WTC11 (cell line): ENCODE data around the gene AURKA. TPM values are rescaled to one million over a fixed set of nuclear protein-coding genes. Genes with fewer than 3 reads are reported as not detected.

Source experiments
- ATAC-seq: fragments of 200-7000 bp; cut with Tn5 transposase; 2 replicates; pipeline ENCODE4 v1.10.0; 2021; ENCODE audit warnings: mild to moderate bottlenecking, moderate library complexity
- CTCF ChIA-PET: fragments of 300-600 bp; sonication (Branson Sonifier 250); formaldehyde crosslinking; loops from one replicate; lab custom pipeline; 2021; ENCODE audit warnings: antibody characterized with exemption; lab: Charles Lee
- POLR2A ChIA-PET: fragments of 350-600 bp; sonication (Branson Sonifier 250); formaldehyde crosslinking; loops from one replicate; lab custom pipeline; 2021; ENCODE audit warnings: antibody characterized with exemption; lab: Charles Lee
- DNase-seq: peaks from one replicate; pipeline ENCODE4 v3.0.0; 2021; ENCODE audit warnings: low spot score
- H3K27ac Mint-ChIP-seq: 2 replicates; pipeline ENCODE4 v1.8.0; 2021; ENCODE audit warnings: mixed read lengths
- H3K27me3 Mint-ChIP-seq: 2 replicates; pipeline ENCODE4 v1.8.0; 2021; ENCODE audit warnings: low read depth, mild to moderate bottlenecking, moderate library complexity, mixed read lengths
- H3K36me3 Mint-ChIP-seq: 2 replicates; pipeline ENCODE4 v1.8.0; 2021; ENCODE audit warnings: mixed read lengths
- H3K4me1 Mint-ChIP-seq: 2 replicates; pipeline ENCODE4 v1.8.0; 2022; ENCODE audit warnings: mixed read lengths
- H3K4me3 Mint-ChIP-seq: 2 replicates; pipeline ENCODE4 v1.8.0; 2021; ENCODE audit warnings: mild to moderate bottlenecking, moderate library complexity, mixed read lengths
- H3K9me3 Mint-ChIP-seq: 2 replicates; pipeline ENCODE4 v1.8.0; 2021; ENCODE audit warnings: mixed read lengths
- ATF2 ChIP-seq: sonication (generic); formaldehyde crosslinking; IDR thresholded peaks from 2 replicates; pipeline ENCODE4 v1.8.1; 2022; ENCODE audit warnings: low read depth, missing genetic modification reagents, borderline replicate concordance
- ATF3 ChIP-seq: sonication (generic); formaldehyde crosslinking; conservative IDR thresholded peaks from 2 replicates; pipeline ENCODE4 v1.8.1; 2022; ENCODE audit warnings: mild to moderate bottlenecking, missing genetic modification reagents
- E2F1 ChIP-seq: sonication (generic); formaldehyde crosslinking; IDR thresholded peaks from 2 replicates; pipeline ENCODE4 v1.8.0; 2022; ENCODE audit warnings: mild to moderate bottlenecking, missing genetic modification reagents
- E2F4 ChIP-seq: sonication (generic); formaldehyde crosslinking; IDR thresholded peaks from 2 replicates; pipeline ENCODE4 v1.8.1; 2022; ENCODE audit warnings: low read depth, mild to moderate bottlenecking, moderate library complexity, missing genetic modification reagents, borderline replicate concordance
- FOXJ3 ChIP-seq: sonication (generic); formaldehyde crosslinking; IDR thresholded peaks from 2 replicates; pipeline ENCODE4 v1.9.0; 2021; ENCODE audit warnings: missing genetic modification reagents, mild to moderate bottlenecking, borderline replicate concordance
- FOXP1 ChIP-seq: sonication (generic); formaldehyde crosslinking; IDR thresholded peaks from 2 replicates; pipeline ENCODE4 v1.8.0; 2022; ENCODE audit warnings: missing genetic modification reagents, mild to moderate bottlenecking, moderate library complexity, borderline replicate concordance
- IRF1 ChIP-seq: sonication (generic); formaldehyde crosslinking; IDR thresholded peaks from 2 replicates; pipeline ENCODE4 v1.8.0; 2023; ENCODE audit warnings: missing genetic modification reagents
- NR3C1 ChIP-seq: sonication (generic); formaldehyde crosslinking; conservative IDR thresholded peaks from 2 replicates; pipeline ENCODE4 v1.8.1; 2023; ENCODE audit warnings: low read depth, mild to moderate bottlenecking, missing genetic modification reagents
- PREB ChIP-seq: sonication (generic); formaldehyde crosslinking; IDR thresholded peaks from 2 replicates; pipeline ENCODE4 v1.8.1; 2022; ENCODE audit warnings: mild to moderate bottlenecking, missing genetic modification reagents, moderate library complexity, borderline replicate concordance
- SMAD3 ChIP-seq: sonication (generic); formaldehyde crosslinking; IDR thresholded peaks from 2 replicates; pipeline ENCODE4 v1.8.0; 2022; ENCODE audit warnings: missing genetic modification reagents, mild to moderate bottlenecking, borderline replicate concordance
- SOX15 ChIP-seq: fragments of 250-450 bp; sonication (Bioruptor Pico); IDR thresholded peaks from 2 replicates; pipeline ENCODE4 v1.9.0; 2021; ENCODE audit warnings: mild to moderate bottlenecking
- STAT6 ChIP-seq: sonication (generic); formaldehyde crosslinking; conservative IDR thresholded peaks from 2 replicates; pipeline ENCODE4 v1.8.1; 2023; ENCODE audit warnings: mild to moderate bottlenecking, low read depth, missing genetic modification reagents, moderate library complexity
- ZBTB21 ChIP-seq: sonication (generic); formaldehyde crosslinking; IDR thresholded peaks from 2 replicates; pipeline ENCODE4 v1.8.1; 2023; ENCODE audit warnings: mild to moderate bottlenecking, missing genetic modification reagents, borderline replicate concordance
- ZNF396 ChIP-seq: fragments of 250-450 bp; sonication (Bioruptor Pico); IDR thresholded peaks from 2 replicates; pipeline ENCODE4 v1.8.0; 2021; ENCODE audit warnings: mild to moderate bottlenecking, moderate library complexity, borderline replicate concordance
- ZNF425 ChIP-seq: fragments of 250-450 bp; sonication (Bioruptor Pico); conservative IDR thresholded peaks from 2 replicates; pipeline ENCODE4 v1.9.0; 2021; ENCODE audit warnings: mild to moderate bottlenecking
- ZNF512 ChIP-seq: sonication (generic); formaldehyde crosslinking; IDR thresholded peaks from 2 replicates; pipeline ENCODE4 v1.8.1; 2022; ENCODE audit warnings: missing genetic modification reagents, borderline replicate concordance
- total RNA-seq: library from RNA; stranded (reverse); gene quantifications from 3 replicates; pipeline ENCODE4 v1.2.3, GENCODE V29; 2021

The AURKA gene
- total RNA-seq, 1 experiment from 2014 or later, result 103 TPM

GRCh38 chr20:56383334-56383733 is 8.7 kb downstream of the AURKA start:
- ChIA-PET POLR2A (interaction anchor here (0.6 kb wide), 1 partner anchor 143 kb away, joined by 3 read pairs; no protein-coding TSS in a partner anchor), CTCF (no interaction called here)
- Mint-ChIP-seq H3K27ac (no peak overlapping the region), H3K4me3 (no peak overlapping the region), H3K4me1 (no peaks in the 10 kb centered on the region), H3K27me3 (no peaks in the 10 kb centered on the region), H3K36me3 (peaks cover 82% of the 10 kb centered on the region), H3K9me3 (no peaks in the 10 kb centered on the region)
- TF ChIP-seq ZNF396 (CRISPR knock-in tag), result no peak
- no peak for TF ChIP-seq ZBTB21 (CRISPR knock-in tag)
- no peak for TF ChIP-seq E2F4 (CRISPR knock-in tag)
- no peak for TF ChIP-seq STAT6
- TF ChIP-seq NR3C1 (CRISPR knock-in tag), result no peak
- DNase-seq (no peak), ATAC-seq (no peak)

GRCh38 chr20:56382696-56383095 is 9.3 kb downstream of the AURKA start:
- DNase-seq (no peak), ATAC-seq (no peak)
- no peaks in the 10 kb centered on the region for H3K9me3 Mint-ChIP-seq
- no peaks in the 10 kb centered on the region for H3K4me1 Mint-ChIP-seq
- peaks cover 82% of the 10 kb centered on the region for H3K36me3 Mint-ChIP-seq
- no peak for TF ChIP-seq ATF2 (CRISPR knock-in tag)
- no peak for TF ChIP-seq SOX15
- no peak for TF ChIP-seq ATF3 (CRISPR knock-in tag)
- TF ChIP-seq E2F4 (CRISPR knock-in tag), result no peak
- no peak for TF ChIP-seq SMAD3 (CRISPR knock-in tag)
- no peak for TF ChIP-seq FOXP1 (CRISPR knock-in tag)
- no peak for TF ChIP-seq PREB
- no peaks in the 10 kb centered on the region for H3K27me3 Mint-ChIP-seq
- ChIA-PET CTCF (no interaction called here), POLR2A (interaction anchor here (0.8 kb wide), 1 partner anchor 10 kb away, joined by 3 read pairs; the partner anchor contains the start of genes AURKA and CSTF1)
- H3K27ac Mint-ChIP-seq, result no peak overlapping the region
- H3K4me3 Mint-ChIP-seq, result no peak overlapping the region

- no peaks in the 10 kb centered on the region for H3K9me3 Mint-ChIP-seq
- ChIA-PET CTCF (no interaction called here), POLR2A (no interaction called here)
- H3K4me3 Mint-ChIP-seq, result no peak overlapping the region
- H3K36me3 Mint-ChIP-seq, result peaks cover 82% of the 10 kb centered on the region
- ATAC-seq (no peak), DNase-seq (no peak)
- H3K27ac Mint-ChIP-seq, result no peak overlapping the region
- H3K27me3 Mint-ChIP-seq, result no peaks in the 10 kb centered on the region
- H3K4me1 Mint-ChIP-seq, result no peaks in the 10 kb centered on the region
- TF ChIP-seq ZNF425 (CRISPR knock-in tag), result no peak
- no peak for TF ChIP-seq ZNF512
- no peak for TF ChIP-seq E2F1
- TF ChIP-seq FOXJ3 (CRISPR knock-in tag), result no peak
- no peak for TF ChIP-seq IRF1
Observed at GRCh38 chr20:56381501-56381900, 10.5 kb downstream of the AURKA start.
